Activated CD4-positive, alpha-beta memory T cell treated with anti-CD3 and anti-CD28 coated beads, Interleukin-2, amount 10 ng/mL, durations not matched to agents 7 days and 5 days (primary cell): ENCODE data around the gene RPS18. TPM values are rescaled to one million over a fixed set of nuclear protein-coding genes. Genes with fewer than 3 reads are reported as not detected.
"Not testable (repeated sequence)": the region's sequence is repeated elsewhere in the genome, so short reads cannot be mapped to it uniquely, and the experiment has no call there.

Source experiments
- CTCF ChIA-PET: fragments of 350-600 bp; sonication (Branson Sonifier 250); formaldehyde crosslinking; loops from one replicate; lab custom pipeline; 2021; ENCODE audit warnings: antibody characterized with exemption, inconsistent platforms; lab: Charles Lee
- POLR2A ChIA-PET: fragments of 350-600 bp; sonication (Branson Sonifier 250); formaldehyde crosslinking; loops from one replicate; lab custom pipeline; 2021; ENCODE audit warnings: antibody characterized with exemption; lab: Charles Lee
- DNase-seq: peaks from one replicate; pipeline ENCODE4 v3.0.0-alpha.2; 2020
- H3K27ac Mint-ChIP-seq: one replicate; pipeline ENCODE4 v1.8.0; 2021; ENCODE audit warnings: mild to moderate bottlenecking, mixed read lengths
- H3K27me3 Mint-ChIP-seq: one replicate; pipeline ENCODE4 v1.8.0; 2021; ENCODE audit warnings: mixed read lengths
- H3K36me3 Mint-ChIP-seq: one replicate; pipeline ENCODE4 v1.8.0; 2021; ENCODE audit warnings: low read depth, mixed read lengths
- H3K4me1 Mint-ChIP-seq: one replicate; pipeline ENCODE4 v1.8.0; 2021; ENCODE audit warnings: mixed read lengths
- H3K4me3 Mint-ChIP-seq: one replicate; pipeline ENCODE4 v1.8.0; 2021; ENCODE audit warnings: mild to moderate bottlenecking, mixed read lengths
- H3K9me3 Mint-ChIP-seq: one replicate; pipeline ENCODE4 v1.8.0; 2021; ENCODE audit warnings: mixed read lengths
- total RNA-seq, 2 experiments: library from RNA; stranded (reverse); gene quantifications; one replicate each; pipeline ENCODE4 v1.2.3, GENCODE V29; 2021

RPS18 gene
- total RNA-seq, 2 experiments from 2014 or later = 2,403 to 2,442 TPM

- H3K36me3 Mint-ChIP-seq = peaks cover 84% of the 10 kb centered on the region
- POLR2A ChIA-PET = interaction anchor here (0.6 to 4.2 kb wide), 13 partner anchors 8 to 429 kb away, joined by 3 to 76 read pairs (median 14); partner anchors contain the start of genes BAK1, CUTA, PFDN6 and PSMB8
- H3K4me1 Mint-ChIP-seq = peaks cover 69% of the 10 kb centered on the region
- H3K4me3 Mint-ChIP-seq = peak overlapping the region; percentile 92
- H3K27me3 Mint-ChIP-seq = no peaks in the 10 kb centered on the region
- H3K27ac Mint-ChIP-seq = peak overlapping the region; percentile 99
- no peak for DNase-seq
- CTCF ChIA-PET = interaction anchor here (1.9 kb wide), 1 partner anchor 26 kb away, joined by 10 read pairs; no protein-coding TSS in a partner anchor
- no peaks in the 10 kb centered on the region for H3K9me3 Mint-ChIP-seq
These were observed 1.5 kb downstream of the RPS18 start for GRCh38 chr6:33273129-33273923.

GRCh38 chr6:33273924-33274902 lies 2.3 kb downstream of the RPS18 start:
- Mint-ChIP-seq H3K4me3 (peak overlapping the region; percentile 92), H3K9me3 (no peaks in the 10 kb centered on the region), H3K27me3 (no peaks in the 10 kb centered on the region), H3K4me1 (peaks cover 73% of the 10 kb centered on the region), H3K36me3 (peaks cover 83% of the 10 kb centered on the region), H3K27ac (peak overlapping the region; percentile 99)
- POLR2A ChIA-PET = interaction anchor here (0.6 to 2.0 kb wide), 5 partner anchors 13 to 302 kb away, joined by 3 to 7 read pairs (median 3); partner anchors contain the start of genes CUTA, PFDN6 and WDR46
- CTCF ChIA-PET = interaction anchor here (1.8 kb wide), 1 partner anchor 25 kb away, joined by 5 read pairs; the partner anchor contains the start of gene RGL2
- no peak for DNase-seq

GRCh38 chr6:33275795-33276580 lies 4.1 kb downstream of the RPS18 start:
- H3K9me3 Mint-ChIP-seq, DNase-seq, H3K27me3 Mint-ChIP-seq: not testable (repeated sequence)
- H3K4me1 Mint-ChIP-seq = peaks cover 67% of the 10 kb centered on the region
- H3K36me3 Mint-ChIP-seq = peaks cover 85% of the 10 kb centered on the region
- POLR2A ChIA-PET = interaction anchor here (0.6 to 7.2 kb wide), 13 partner anchors 11 to 435 kb away, joined by 3 to 234 read pairs (median 6); partner anchors contain the start of genes PFDN6, RGL2, RING1 and TAPBP
- peak overlapping the region; percentile 98 for H3K27ac Mint-ChIP-seq
- peak overlapping the region; percentile 92 for H3K4me3 Mint-ChIP-seq
- CTCF ChIA-PET = interaction anchor here (0.6 to 2.7 kb wide), 7 partner anchors 23 to 248 kb away, joined by 3 to 21 read pairs (median 3); partner anchors contain the start of gene RGL2

GRCh38 chr6:33276581-33276863 lies 4.6 kb downstream of the RPS18 start:
- H3K27ac Mint-ChIP-seq = peak overlapping the region; percentile 98
- CTCF ChIA-PET = interaction anchor here (0.6 to 2.7 kb wide), 13 partner anchors 13 to 247 kb away, joined by 3 to 21 read pairs (median 5); partner anchors contain the start of genes PFDN6, RGL2, WDR46 and ZBTB22
- no peaks in the 10 kb centered on the region for H3K9me3 Mint-ChIP-seq
- H3K4me1 Mint-ChIP-seq = peaks cover 70% of the 10 kb centered on the region
- no peak for DNase-seq
- peak overlapping the region; percentile 92 for H3K4me3 Mint-ChIP-seq
- no peaks in the 10 kb centered on the region for H3K27me3 Mint-ChIP-seq
- peaks cover 88% of the 10 kb centered on the region for H3K36me3 Mint-ChIP-seq
- POLR2A ChIA-PET = interaction anchor here (0.6 to 7.2 kb wide), 12 partner anchors 13 to 435 kb away, joined by 3 to 234 read pairs (median 9); partner anchors contain the start of genes PFDN6, RGL2, RING1 and TAPBP

- H3K27me3 Mint-ChIP-seq = no peaks in the 10 kb centered on the region
- peaks cover 70% of the 10 kb centered on the region for H3K4me1 Mint-ChIP-seq
- ChIA-PET POLR2A (interaction anchor here (0.8 to 7.2 kb wide), 15 partner anchors 10 to 434 kb away, joined by 3 to 234 read pairs (median 6); partner anchors contain the start of genes PFDN6, RGL2, RING1 and TAPBP), CTCF (interaction anchor here (0.6 to 2.7 kb wide), 19 partner anchors 13 to 247 kb away, joined by 3 to 21 read pairs (median 4); partner anchors contain the start of genes KIFC1, PFDN6, RGL2 and WDR46)
- H3K36me3 Mint-ChIP-seq = peaks cover 84% of the 10 kb centered on the region
- H3K27ac Mint-ChIP-seq = peak within 1 kb of the TSS; percentile 98
- peak; percentile 79 for DNase-seq
- no peaks in the 10 kb centered on the region for H3K9me3 Mint-ChIP-seq
- H3K4me3 Mint-ChIP-seq = peak within 1 kb of the TSS; percentile 92
These were observed 5.2 kb downstream of the RPS18 start, which contains the start of gene B3GALT4 for GRCh38 chr6:33276864-33277662. TSS of gene B3GALT4 (plus strand) at chr6:33277123. CDS start at chr6:33277420, 297 bp downstream.

- peak overlapping the region; percentile 98 for H3K27ac Mint-ChIP-seq
- POLR2A ChIA-PET = interaction anchor here (0.8 to 7.2 kb wide), 15 partner anchors 11 to 433 kb away, joined by 3 to 234 read pairs (median 9); partner anchors contain the start of genes PFDN6, RGL2, RING1 and TAPBP
- DNase-seq = peak; percentile 44
- no peaks in the 10 kb centered on the region for H3K27me3 Mint-ChIP-seq
- CTCF ChIA-PET = interaction anchor here (0.7 to 2.7 kb wide), 16 partner anchors 12 to 148 kb away, joined by 3 to 21 read pairs (median 5); partner anchors contain the start of genes PFDN6, RGL2, WDR46 and ZBTB22
- peaks cover 84% of the 10 kb centered on the region for H3K36me3 Mint-ChIP-seq
- no peaks in the 10 kb centered on the region for H3K9me3 Mint-ChIP-seq
- peak overlapping the region; percentile 92 for H3K4me3 Mint-ChIP-seq
- H3K4me1 Mint-ChIP-seq = peaks cover 65% of the 10 kb centered on the region
These were observed 6.0 kb downstream of the RPS18 start for GRCh38 chr6:33277663-33278391.

GRCh38 chr6:33278392-33278741 lies 6.5 kb downstream of the RPS18 start:
- POLR2A ChIA-PET = interaction anchor here (2.2 to 7.2 kb wide), 7 partner anchors 15 to 112 kb away, joined by 6 to 234 read pairs (median 12); partner anchors contain the start of genes PFDN6, RGL2, TAPBP and WDR46
- peak overlapping the region; percentile 98 for H3K27ac Mint-ChIP-seq
- CTCF ChIA-PET = interaction anchor here (0.9 to 2.4 kb wide), 4 partner anchors 11 to 148 kb away, joined by 4 to 20 read pairs (median 13); partner anchors contain the start of genes PFDN6, WDR46 and ZBTB22
- peaks cover 81% of the 10 kb centered on the region for H3K36me3 Mint-ChIP-seq
- no peak for DNase-seq
- peak overlapping the region; percentile 92 for H3K4me3 Mint-ChIP-seq
- peaks cover 59% of the 10 kb centered on the region for H3K4me1 Mint-ChIP-seq
- H3K9me3 Mint-ChIP-seq = no peaks in the 10 kb centered on the region
- no peaks in the 10 kb centered on the region for H3K27me3 Mint-ChIP-seq

GRCh38 chr6:33278810-33279209 lies 6.9 kb downstream of the RPS18 start:
- Mint-ChIP-seq H3K4me1 (peaks cover 55% of the 10 kb centered on the region), H3K27ac (peak overlapping the region; percentile 98), H3K9me3 (no peaks in the 10 kb centered on the region), H3K36me3 (peaks cover 77% of the 10 kb centered on the region), H3K27me3 (no peaks in the 10 kb centered on the region), H3K4me3 (peak overlapping the region; percentile 92)
- POLR2A ChIA-PET = interaction anchor here (2.4 to 7.2 kb wide), 6 partner anchors 14 to 66 kb away, joined by 9 to 234 read pairs (median 20); partner anchors contain the start of genes PFDN6, RGL2, TAPBP and WDR46
- CTCF ChIA-PET = interaction anchor here (0.6 to 2.4 kb wide), 4 partner anchors 11 to 147 kb away, joined by 3 to 20 read pairs (median 12); partner anchors contain the start of genes PFDN6 and WDR46
- no peak for DNase-seq

- ChIA-PET CTCF (interaction anchor here (0.6 kb wide), 1 partner anchor 53 kb away, joined by 3 read pairs; no protein-coding TSS in a partner anchor), POLR2A (interaction anchor here (1.6 to 7.2 kb wide), 6 partner anchors 7 to 65 kb away, joined by 4 to 234 read pairs (median 16); partner anchors contain the start of genes PFDN6, RGL2, RPS18 and VPS52)
- peak overlapping the region; percentile 49 for H3K27ac Mint-ChIP-seq
- no peaks in the 10 kb centered on the region for H3K9me3 Mint-ChIP-seq
- H3K4me3 Mint-ChIP-seq = no peak overlapping the region
- peaks cover 75% of the 10 kb centered on the region for H3K36me3 Mint-ChIP-seq
- peaks cover 52% of the 10 kb centered on the region for H3K4me1 Mint-ChIP-seq
- H3K27me3 Mint-ChIP-seq = no peaks in the 10 kb centered on the region
- no peak for DNase-seq
These were observed 7.4 kb downstream of the RPS18 start for GRCh38 chr6:33279257-33279695.
